Gastroesophageal sphincter (tissue), 4 donors: ENCODE measurements around the gene ABHD2. TPM values are rescaled to one million over a fixed set of nuclear protein-coding genes. Genes with fewer than 3 reads are reported as not detected.

ENCODE experiments used
- ATAC-seq: fragments of 150-250 bp; one replicate; pipeline ENCODE4 v1.9.1; 2016; ENCODE audit warnings: mild to moderate bottlenecking, moderate library complexity
- H3K27ac ChIP-seq, 4 donors: fragments of 200-600 bp; sonication (generic) in 3 of 4; 1 replicate in 3 of 4; 2 replicates in 1 of 4; pipeline ENCODE4 v1.5.1; 2016 to 2019
- H3K27me3 ChIP-seq: fragments of 200-600 bp; sonication (generic); one replicate; pipeline ENCODE4 v1.5.1; 2019
- H3K36me3 ChIP-seq, 2 donors: fragments of 200-600 bp; sonication (generic); one replicate each; pipeline ENCODE4 v1.5.1; 2019; ENCODE audit warnings: control low read depth in 1 of 2
- H3K4me1 ChIP-seq, 3 donors: fragments of 200-600 bp; sonication (generic); 1 replicate in 2 of 3; 2 replicates in 1 of 3; pipeline ENCODE4 v1.5.1; 2016 to 2019; ENCODE audit warnings: control low read depth in 2 of 3
- H3K4me3 ChIP-seq, 2 donors: fragments of 200-600 bp; sonication (generic); one replicate each; pipeline ENCODE4 v1.5.1; 2019; ENCODE audit warnings: mild to moderate bottlenecking in 1 of 2, moderate library complexity in 1 of 2
- H3K9me3 ChIP-seq, 3 donors: fragments of 200-600 bp; sonication (generic); one replicate each; pipeline ENCODE4 v1.5.1; 2017 to 2019; ENCODE audit warnings: control low read depth in 2 of 3
- CTCF ChIP-seq, 4 experiments: fragments of 200-600 bp in 2 of 4; fragments of 450-650 bp in 2 of 4; sonication (generic) in 1 of 4; IDR thresholded peaks; one replicate each; pipeline ENCODE4 v1.5.1; 2017 to 2019; ENCODE audit warnings: antibody characterized with exemption in 4 of 4, mild to moderate bottlenecking in 2 of 4, moderate library complexity in 2 of 4
- EP300 ChIP-seq: sonication (generic); formaldehyde crosslinking; IDR thresholded peaks from one replicate; pipeline ENCODE4 v1.6.1; 2017; ENCODE audit warnings: antibody characterized with exemption, mild to moderate bottlenecking
- POLR2A ChIP-seq, 2 donors: fragments of 450-650 bp; IDR thresholded peaks; one replicate each; pipeline ENCODE4 v1.6.1; 2017; ENCODE audit warnings: antibody characterized with exemption in 2 of 2, mild to moderate bottlenecking in 2 of 2, moderate library complexity in 1 of 2
- POLR2AphosphoS5 ChIP-seq: sonication (generic); formaldehyde crosslinking; IDR thresholded peaks from one replicate; pipeline ENCODE4 v1.6.1; 2017; ENCODE audit warnings: antibody characterized with exemption
- WGBS, 2 donors: methylation state at CpG; one replicate each; pipeline ENCODE4 v1.1.5; 2018; ENCODE audit warnings: low coverage in 1 of 2; 5-methylcytosine and 5-hydroxymethylcytosine counted together
- total RNA-seq, 4 donors: library from RNA; depleted of rRNA; stranded (reverse); fragments of >200 nt; gene quantifications; one replicate each; pipeline ENCODE4 v1.1.0, GENCODE V29; 2016

Gene ABHD2
- total RNA-seq, 4 donors from 2014 or later, result 54.6 to 108 (median 75.9) TPM

- TF ChIP-seq CTCF (IDR thresholded peaks at IDR 0.05), result no peak
- no peak for TF ChIP-seq POLR2AphosphoS5
- TF ChIP-seq POLR2A (IDR thresholded peaks at IDR 0.05), result no peak
- no peak for TF ChIP-seq EP300
- Histone ChIP-seq H3K9me3 (no peaks in the 10 kb centered on the region), H3K36me3 (peaks cover 0 to 100% of the 10 kb centered on the region in 2 donors), H3K27ac (peak overlapping the region in 3 of 4 donors; percentile 27 to 56 (median 44)), H3K4me1 (peaks cover 0 to 18% (median 3%) of the 10 kb centered on the region in 3 donors), H3K27me3 (no peaks in the 10 kb centered on the region), H3K4me3 (no peak overlapping the region)
- peak; percentile 76 for ATAC-seq
- WGBS, 2 donors, result 79 to 80% methylated on average over 1 to 4 of the region's 8 CpGs
Observed at GRCh38 chr15:89195836-89196235, 107.6 kb downstream of the ABHD2 start.

DNA sequence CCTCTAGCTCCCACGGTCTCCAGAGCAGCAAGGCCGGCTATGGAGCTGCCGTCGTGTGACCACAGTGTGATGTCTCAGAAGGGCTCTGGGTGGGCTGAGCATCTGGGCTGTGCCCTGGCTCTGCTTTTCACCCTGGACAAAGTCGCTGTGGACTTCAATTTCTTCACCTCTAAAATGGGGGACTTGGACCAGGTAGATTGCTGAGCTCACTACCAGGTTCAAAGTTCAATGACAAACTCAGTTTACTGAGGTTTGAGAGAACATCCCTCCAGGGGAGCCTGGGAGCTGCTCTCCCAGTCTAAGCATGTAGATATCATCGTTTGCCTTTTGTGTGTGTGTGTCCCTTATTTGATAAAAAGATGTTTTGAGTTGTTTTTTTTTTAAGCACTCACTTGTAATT is 108.0 kb downstream of the ABHD2 start:
- Histone ChIP-seq H3K27ac (peak overlapping the region in 3 of 4 donors; percentile 27 to 56 (median 44)), H3K27me3 (no peaks in the 10 kb centered on the region), H3K4me1 (peaks cover 0 to 18% (median 3%) of the 10 kb centered on the region in 3 donors), H3K36me3 (peaks cover 0 to 100% of the 10 kb centered on the region in 2 donors), H3K9me3 (no peaks in the 10 kb centered on the region), H3K4me3 (no peak overlapping the region)
- WGBS, 2 donors, result 44 to 78% methylated on average over 1 to 5 of the region's 6 CpGs
- peak; percentile 16 for ATAC-seq
- TF ChIP-seq POLR2A (IDR thresholded peaks at IDR 0.05) (no peak), POLR2AphosphoS5 (no peak), EP300 (no peak), CTCF (IDR thresholded peaks at IDR 0.05) (no peak)

DNA sequence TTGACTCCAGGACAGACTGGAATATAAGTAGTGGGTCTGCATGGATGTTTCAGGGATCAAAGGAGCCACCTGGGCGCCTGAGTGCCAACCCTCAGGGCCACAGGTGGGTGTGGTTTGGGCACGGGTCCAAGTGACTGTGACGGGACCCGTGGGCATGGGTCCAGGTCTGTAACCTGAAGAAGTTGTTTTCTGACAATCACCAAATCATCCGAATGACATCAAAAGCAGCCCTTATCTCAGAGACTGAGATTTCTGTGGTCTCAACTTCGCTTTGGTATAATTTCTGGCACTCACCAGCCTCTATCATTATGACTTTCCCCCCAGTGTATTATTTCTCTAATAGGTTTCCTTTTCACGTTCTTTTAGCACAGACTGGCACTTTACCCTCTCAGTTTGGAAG is 108.7 kb downstream of the ABHD2 start:
- H3K9me3 ChIP-seq, result no peaks in the 10 kb centered on the region
- peaks cover 0 to 18% (median 3%) of the 10 kb centered on the region in 3 donors for H3K4me1 ChIP-seq
- no peaks in the 10 kb centered on the region for H3K27me3 ChIP-seq
- H3K36me3 ChIP-seq, result peaks cover 0 to 98% of the 10 kb centered on the region in 2 donors
- 53 to 71% methylated on average over 3 to 5 of the region's 7 CpGs for WGBS, 2 donors
- no peak overlapping the region for H3K4me3 ChIP-seq
- peak overlapping the region in 3 of 4 donors; percentile 21 to 56 (median 54) for H3K27ac ChIP-seq
- ATAC-seq, result no peak
- TF ChIP-seq POLR2A (IDR thresholded peaks at IDR 0.05) (no peak), POLR2AphosphoS5 (no peak), EP300 (no peak), CTCF (IDR thresholded peaks at IDR 0.05) (no peak)

DNA sequence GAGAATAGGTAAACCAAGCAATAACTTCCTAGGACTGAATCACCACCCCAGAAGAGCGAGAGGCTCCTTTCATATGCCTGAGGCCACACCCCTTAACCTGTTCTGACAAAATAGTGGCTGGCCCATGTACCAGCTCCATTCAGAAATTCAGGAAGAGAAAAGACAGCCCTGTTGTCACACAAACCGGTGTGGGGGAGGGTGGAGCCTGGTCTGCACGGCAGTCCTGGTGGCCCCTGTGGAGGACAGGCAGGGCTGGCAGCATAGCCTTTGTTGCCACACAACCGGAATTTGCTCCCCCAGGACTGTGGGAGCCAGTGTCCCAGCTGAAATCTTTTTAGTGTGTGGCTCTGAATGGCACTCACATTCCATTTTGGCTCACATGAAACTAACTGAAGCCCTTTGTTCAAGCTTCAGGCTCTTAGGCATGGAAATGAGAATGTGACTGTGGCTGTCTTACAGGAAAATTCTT is 109.3 kb downstream of the ABHD2 start:
- peaks cover 0 to 18% (median 3%) of the 10 kb centered on the region in 3 donors for H3K4me1 ChIP-seq
- H3K9me3 ChIP-seq, result no peaks in the 10 kb centered on the region
- peaks cover 0 to 93% of the 10 kb centered on the region in 2 donors for H3K36me3 ChIP-seq
- 20 to 80% methylated on average over 1 to 3 of the region's 4 CpGs for WGBS, 2 donors
- H3K27me3 ChIP-seq, result no peaks in the 10 kb centered on the region
- no peak for ATAC-seq
- TF ChIP-seq POLR2AphosphoS5 (peak; percentile 4), EP300 (no peak), POLR2A (IDR thresholded peaks at IDR 0.05) (no peak)
- H3K4me3 ChIP-seq, result no peak overlapping the region
- H3K27ac ChIP-seq, result peak overlapping the region in 3 of 4 donors; percentile 21 to 56 (median 54)

DNA sequence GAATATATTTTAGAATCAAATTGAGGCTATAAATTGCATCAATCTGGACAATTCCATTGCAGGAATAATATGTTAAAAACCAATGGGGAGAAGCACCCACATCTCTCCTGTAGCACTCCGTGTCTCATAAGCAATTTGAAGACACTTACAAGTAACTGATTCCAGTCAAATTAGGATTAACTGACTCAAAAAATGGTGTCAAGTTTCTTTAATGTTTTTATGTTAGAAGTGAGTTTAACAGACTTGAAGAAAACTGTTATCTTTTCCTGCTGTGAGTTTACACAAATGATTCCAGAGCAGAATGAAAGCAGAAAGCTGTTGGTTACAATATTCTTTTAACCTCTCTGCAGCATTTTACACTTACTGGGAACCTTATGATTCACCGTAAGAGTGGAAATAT is 109.9 kb downstream of the ABHD2 start:
- H3K27me3 ChIP-seq, result no peaks in the 10 kb centered on the region
- H3K27ac ChIP-seq, result peak overlapping the region in 3 of 4 donors; percentile 44 to 56 (median 54)
- no peak for ATAC-seq
- H3K4me1 ChIP-seq, result peaks cover 0 to 18% (median 3%) of the 10 kb centered on the region in 3 donors
- 52 to 63% methylated on average over 2 of the region's 2 CpGs for WGBS, 2 donors
- no peak overlapping the region for H3K4me3 ChIP-seq
- peaks cover 0 to 86% of the 10 kb centered on the region in 2 donors for H3K36me3 ChIP-seq
- TF ChIP-seq POLR2A (IDR thresholded peaks at IDR 0.05) (no peak), CTCF (IDR thresholded peaks at IDR 0.05) (no peak), EP300 (no peak), POLR2AphosphoS5 (no peak)
- no peaks in the 10 kb centered on the region for H3K9me3 ChIP-seq
